ENCODE data around the gene SLC47A2. TPM values are rescaled to one million over a fixed set of nuclear protein-coding genes. Genes with fewer than 3 reads are reported as not detected.

SLC47A2 gene
- total RNA-seq, 1 experiment from 2014 or later, result 62.1 TPM

DNA sequence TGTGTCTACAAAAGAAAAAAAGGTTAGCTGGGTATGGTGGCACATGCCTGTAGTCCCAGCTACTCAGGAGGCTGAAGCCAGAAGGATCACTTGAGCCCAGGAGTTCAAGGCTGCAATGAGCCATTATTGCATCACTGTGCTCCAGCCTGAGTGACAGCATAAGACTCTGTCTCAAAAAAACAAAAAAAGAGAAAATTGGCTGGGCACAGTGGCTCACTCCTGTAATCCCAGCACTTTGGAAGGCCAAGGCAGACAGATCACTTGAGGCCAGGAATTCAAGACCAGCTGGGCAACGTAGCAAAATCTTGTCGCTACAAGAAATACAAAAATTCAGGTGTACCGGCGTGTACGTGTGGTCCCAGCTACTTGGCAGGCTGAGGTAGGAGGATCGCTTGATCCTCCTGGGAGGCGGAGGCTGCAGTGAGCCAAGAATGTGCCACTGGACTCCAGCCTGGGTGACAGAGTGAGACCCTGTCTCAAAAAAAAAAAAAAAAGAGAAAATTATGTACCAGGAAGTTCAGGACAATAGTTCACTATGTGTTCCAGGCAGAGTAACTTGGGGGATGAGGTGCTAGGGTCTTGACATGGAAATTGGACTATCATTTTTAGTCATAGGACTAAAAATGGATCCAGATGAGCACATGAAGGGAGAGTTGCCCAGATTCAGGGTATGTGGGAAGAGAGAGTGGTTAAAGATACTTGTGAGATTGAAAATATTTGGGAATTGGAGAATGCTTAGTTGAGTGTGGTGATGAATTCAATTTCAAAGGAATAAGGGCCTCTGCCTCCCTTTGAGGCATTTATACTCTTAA is 56.8 kb downstream of the SLC47A2 start:
- in situ Hi-C loops (cut with HindIII; ENCODE audit: low pct_unique_long_range_greater_than_20kb, low sequenced_read_pairs), result no loop called here
- no peak for DNase-seq (ENCODE audit: low read depth)

- in situ Hi-C loops (cut with HindIII; ENCODE audit: low pct_unique_long_range_greater_than_20kb, low sequenced_read_pairs), result no loop called here
- DNase-seq (ENCODE audit: low read depth), result no peak
Observed at GRCh38 chr17:19656851-19657581, 59.4 kb downstream of the SLC47A2 start.

- DNase-seq (ENCODE audit: low read depth), result no peak
- in situ Hi-C loops (cut with HindIII; ENCODE audit: low pct_unique_long_range_greater_than_20kb, low sequenced_read_pairs), result no loop called here
Observed at GRCh38 chr17:19656336-19656735, 60.0 kb downstream of the SLC47A2 start.

GRCh38 chr17:19654896-19655295 is 61.5 kb downstream of the SLC47A2 start:
- in situ Hi-C loops (cut with HindIII; ENCODE audit: low pct_unique_long_range_greater_than_20kb, low sequenced_read_pairs), result no loop called here
- DNase-seq (ENCODE audit: low read depth), result no peak

DNA sequence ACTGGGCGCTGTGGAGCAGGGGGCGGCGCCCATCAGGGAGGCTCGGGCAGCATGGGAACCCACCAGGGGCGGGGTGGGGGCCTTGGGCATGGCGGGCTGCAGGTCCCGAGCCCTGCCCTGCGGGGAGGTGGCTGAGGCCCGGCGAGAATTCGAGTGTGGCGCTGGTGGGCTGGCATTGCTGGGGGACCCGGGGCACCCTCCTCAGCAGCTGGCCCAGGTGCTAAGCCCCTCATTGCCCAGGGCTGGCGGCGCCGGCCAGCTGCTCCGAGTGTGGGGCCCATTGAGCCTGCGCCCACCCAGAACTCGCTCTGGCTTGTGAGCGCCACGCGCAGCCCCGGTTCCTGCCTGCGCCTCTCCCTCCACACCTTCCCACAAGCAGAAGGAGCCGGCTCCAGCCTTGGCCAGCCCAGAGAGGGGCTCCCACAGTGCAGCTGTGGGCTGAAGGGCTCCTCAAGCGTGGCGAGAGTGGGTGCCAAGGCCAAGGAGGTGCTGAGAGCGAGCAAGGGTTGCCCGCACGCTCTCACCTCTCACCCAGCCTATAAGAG is 62.0 kb downstream of the SLC47A2 start:
- in situ Hi-C loops (cut with HindIII; ENCODE audit: low pct_unique_long_range_greater_than_20kb, low sequenced_read_pairs), result no loop called here
- DNase-seq (ENCODE audit: low read depth), result no peak

DNA sequence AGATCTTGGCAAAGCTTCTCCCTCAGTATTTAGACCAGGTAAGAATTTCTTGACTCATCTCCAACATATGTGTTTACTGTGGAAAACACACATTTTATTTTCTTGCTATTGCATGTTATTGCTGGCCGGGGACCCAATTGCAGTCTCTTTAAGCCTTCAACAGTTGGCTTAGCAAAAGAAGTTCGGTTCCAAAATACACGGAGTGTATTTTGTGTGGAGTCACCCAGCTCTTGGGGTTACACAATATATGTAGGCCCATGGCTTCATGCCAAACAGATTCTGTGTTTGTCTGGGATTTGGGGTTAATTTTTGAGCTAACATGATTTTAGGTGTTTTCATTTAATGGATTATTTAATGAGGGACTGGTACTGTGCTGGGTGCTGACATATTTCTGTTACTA is 63.8 kb downstream of the SLC47A2 start:
- no peak for DNase-seq (ENCODE audit: low read depth)
- in situ Hi-C loops (cut with HindIII; ENCODE audit: low pct_unique_long_range_greater_than_20kb, low sequenced_read_pairs), result no loop called here

DNA sequence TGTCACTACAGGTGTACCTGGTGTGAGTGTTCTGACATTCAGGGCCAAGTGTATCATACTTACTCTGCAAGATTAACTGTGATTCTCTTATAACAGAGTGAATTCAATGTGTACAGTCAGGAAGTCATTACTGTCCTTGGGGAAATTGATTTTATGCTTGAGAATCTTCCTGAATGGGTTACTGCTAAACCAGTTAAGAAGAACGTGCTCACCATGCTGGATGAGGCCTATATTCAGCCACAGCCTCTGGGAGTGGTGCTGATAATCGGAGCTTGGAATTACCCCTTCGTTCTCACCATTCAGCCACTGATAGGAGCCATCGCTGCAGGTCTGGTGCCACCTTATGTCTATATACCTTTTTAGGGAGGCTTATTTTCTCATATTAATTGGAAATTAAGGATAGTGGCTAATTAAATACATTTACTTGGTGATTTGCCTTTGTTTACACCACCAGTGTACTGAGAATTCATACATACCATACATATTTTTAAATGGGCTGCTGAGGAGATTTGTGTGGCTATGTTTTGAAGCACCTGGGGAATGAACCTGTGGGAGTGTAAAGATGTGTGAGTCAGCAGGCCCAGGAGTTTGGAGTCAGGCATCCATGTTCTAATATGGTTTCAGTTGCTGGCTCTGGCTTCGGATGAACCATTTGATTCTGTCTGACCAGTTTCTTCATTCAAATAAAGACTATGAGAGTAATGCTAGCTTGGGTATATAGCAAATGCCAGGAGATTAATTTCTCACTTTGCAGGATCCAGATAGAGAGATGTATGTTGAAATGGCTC is 64.7 kb downstream of the SLC47A2 start:
- in situ Hi-C loops (cut with HindIII; ENCODE audit: low pct_unique_long_range_greater_than_20kb, low sequenced_read_pairs), result no loop called here
- no peak for DNase-seq (ENCODE audit: low read depth)

DNA sequence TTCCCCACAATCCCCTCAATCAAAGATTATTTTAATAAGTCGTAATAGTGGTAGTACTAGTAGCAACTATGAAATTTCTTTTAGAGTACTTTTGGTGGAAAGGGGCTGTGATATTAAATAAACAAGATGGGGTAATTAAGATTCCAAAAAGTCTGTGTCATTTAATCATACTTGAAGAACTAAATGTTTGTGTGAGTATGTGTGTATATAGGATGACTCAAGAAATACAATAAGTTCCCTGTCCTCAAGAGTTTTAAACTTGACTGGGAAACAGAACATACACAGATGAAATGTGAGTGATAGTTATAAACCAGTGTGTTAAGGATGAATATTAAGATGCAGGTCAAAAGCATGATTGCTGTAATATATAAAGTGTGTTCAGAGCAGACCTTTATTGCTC is 65.6 kb downstream of the SLC47A2 start:
- in situ Hi-C loops (cut with HindIII; ENCODE audit: low pct_unique_long_range_greater_than_20kb, low sequenced_read_pairs), result no loop called here
- DNase-seq (ENCODE audit: low read depth), result peak; percentile 5

- in situ Hi-C loops (cut with HindIII; ENCODE audit: low pct_unique_long_range_greater_than_20kb, low sequenced_read_pairs), result no loop called here
Observed at GRCh38 chr17:19649274-19649541, 67.2 kb downstream of the SLC47A2 start.

DNA sequence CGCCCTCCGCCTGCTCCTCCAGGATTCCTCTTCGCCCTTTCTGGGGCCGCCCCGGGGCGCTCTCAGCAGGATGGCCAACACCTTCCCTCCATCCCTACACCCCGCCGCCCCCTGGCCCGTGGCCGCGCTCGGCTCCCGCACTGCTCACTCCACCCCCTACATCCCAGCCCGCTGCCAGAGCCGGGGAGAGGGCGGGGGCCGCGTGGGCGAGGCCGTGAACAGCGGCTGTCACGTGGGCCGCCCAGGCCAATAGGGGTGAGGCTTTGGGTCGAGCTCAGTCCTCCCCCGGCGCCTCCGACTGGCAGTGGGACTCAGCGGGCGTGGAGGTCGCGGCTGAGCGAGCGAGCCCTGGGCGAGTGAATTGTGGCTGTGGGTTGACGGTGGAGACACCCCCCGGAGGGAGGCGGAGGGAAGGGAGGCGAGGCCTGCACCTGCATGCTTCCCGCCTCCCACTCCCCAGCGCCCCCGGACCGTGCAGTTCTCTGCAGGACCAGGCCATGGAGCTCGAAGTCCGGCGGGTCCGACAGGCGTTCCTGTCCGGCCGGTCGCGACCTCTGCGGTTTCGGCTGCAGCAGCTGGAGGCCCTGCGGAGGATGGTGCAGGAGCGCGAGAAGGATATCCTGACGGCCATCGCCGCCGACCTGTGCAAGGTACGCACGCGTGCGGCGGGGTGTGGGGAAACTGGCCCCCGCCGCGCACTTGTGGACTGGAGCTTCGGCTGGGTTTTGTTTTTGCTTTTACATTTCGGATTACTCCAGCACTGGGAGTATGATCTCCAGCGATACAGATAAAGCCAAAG is 67.7 kb downstream of the SLC47A2 start, which contains the start of gene ALDH3A2:
Gene ALDH3A2, plus strand, starts transcription at position 277 of the 799 bp plus-strand sequence. Its CDS starts 221 bp downstream, at position 498.
- peak; percentile 98 for DNase-seq (ENCODE audit: low read depth)
- in situ Hi-C loops (cut with HindIII; ENCODE audit: low pct_unique_long_range_greater_than_20kb, low sequenced_read_pairs), result no loop called here

More at GRCh38 chr17:19649274-19649541, 67.2 kb downstream of the SLC47A2 start:
- DNase-seq (ENCODE audit: low read depth), result no peak

- in situ Hi-C loops (cut with HindIII; ENCODE audit: low pct_unique_long_range_greater_than_20kb, low sequenced_read_pairs), result no loop called here
- peak; percentile 59 for DNase-seq (ENCODE audit: low read depth)
Observed at GRCh38 chr17:19647697-19648474, 68.5 kb downstream of the SLC47A2 start.

DNA sequence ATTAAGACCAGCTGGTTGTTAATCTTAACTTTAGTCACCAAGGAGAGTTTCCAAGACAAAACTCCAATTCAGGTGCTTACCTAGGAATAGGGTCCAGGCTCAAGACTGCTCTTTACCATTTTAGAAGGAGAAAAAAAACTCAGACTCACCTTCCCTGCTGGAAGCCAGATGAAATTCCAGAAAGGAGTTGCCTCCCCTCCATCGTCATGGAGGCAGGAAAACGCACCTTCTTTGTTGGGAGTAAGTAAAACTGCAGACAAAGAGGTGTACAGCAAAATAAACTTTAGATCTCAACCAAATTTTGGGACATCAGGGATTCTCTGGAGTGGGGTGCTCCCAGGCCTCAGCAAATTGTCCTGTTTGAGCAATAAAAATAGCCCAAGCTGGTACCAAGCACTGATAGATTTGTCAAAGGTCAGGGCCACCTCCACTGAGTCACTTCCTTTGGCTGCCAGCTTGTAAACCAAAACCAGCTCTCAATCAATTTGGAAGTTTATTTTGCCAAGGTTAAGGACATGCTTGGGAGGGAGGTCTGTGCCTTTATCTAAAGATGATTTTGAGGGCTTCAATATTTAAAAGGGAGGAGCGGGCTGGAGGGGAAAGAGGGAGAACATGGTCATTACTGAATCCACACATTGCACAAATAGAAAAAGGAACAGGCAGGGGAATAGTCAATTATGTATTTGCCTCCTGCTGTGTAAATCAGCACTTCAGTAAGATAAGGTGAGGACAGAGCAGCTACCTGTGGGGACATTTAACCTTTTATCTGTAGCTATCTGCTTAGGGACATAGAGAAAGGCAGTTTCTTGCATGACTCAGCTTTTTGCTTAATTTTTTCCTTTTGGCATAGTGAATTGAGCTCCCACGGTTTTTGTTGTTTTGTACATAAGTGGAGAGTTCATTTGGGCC is 69.3 kb downstream of the SLC47A2 start:
- DNase-seq (ENCODE audit: low read depth), result peak; percentile 58
- in situ Hi-C loops (cut with HindIII; ENCODE audit: low pct_unique_long_range_greater_than_20kb, low sequenced_read_pairs), result no loop called here

DNA sequence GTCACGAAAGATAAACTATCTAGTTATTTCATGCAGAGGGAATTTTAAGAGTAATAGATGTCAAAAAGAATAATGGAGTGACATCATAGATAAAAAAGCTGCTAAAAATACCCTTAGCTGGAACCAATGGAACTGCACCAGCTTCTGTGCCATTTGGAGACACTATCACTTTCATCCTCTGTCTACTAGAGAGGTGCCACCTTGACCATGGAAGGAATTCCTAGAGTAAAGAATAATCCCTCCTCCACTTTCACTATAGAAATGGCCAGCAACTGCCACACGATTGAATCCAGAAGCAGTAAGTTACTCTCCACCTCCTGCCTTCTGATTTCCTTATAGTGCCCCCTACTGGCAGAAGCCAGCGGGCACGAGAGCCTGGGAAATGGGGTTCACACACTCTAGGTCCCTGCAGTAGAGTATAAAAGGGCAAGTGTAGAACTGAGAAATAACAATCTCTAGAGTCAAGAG is 70.6 kb downstream of the SLC47A2 start:
- in situ Hi-C loops (cut with HindIII; ENCODE audit: low pct_unique_long_range_greater_than_20kb, low sequenced_read_pairs), result no loop called here
- DNase-seq (ENCODE audit: low read depth), result peak; percentile 61

DNA sequence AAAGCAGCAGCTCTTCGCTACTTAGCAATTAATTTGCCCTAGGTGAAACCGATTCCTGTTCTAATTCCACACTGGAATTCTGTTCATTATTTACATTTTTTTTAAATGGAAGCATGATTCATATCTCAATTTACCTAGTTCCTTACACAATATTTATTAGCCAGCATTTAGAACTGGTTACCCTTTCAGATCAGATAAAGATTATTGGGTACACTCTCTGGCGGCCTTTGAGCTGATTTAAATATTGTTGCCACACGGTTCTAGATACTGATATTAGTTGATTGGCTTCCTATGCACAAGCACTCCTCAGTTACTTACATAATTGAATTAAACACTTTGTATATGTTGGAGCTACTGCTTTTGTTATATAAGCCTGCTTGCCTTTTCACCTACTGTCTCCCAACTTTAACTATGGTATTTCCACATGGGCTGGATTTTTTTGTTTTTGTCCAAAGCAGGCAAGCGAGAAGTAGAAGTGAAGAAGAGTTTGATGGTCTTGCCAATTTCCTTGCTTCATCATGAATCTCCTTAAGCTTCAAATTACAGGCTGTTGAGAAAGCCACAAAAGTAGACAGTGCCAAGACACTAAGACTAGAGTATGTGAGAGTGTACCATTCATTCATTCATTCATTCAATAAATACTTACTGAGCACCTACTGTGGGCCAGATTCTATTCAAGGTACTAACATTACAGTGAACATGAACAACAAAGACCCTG is 71.7 kb downstream of the SLC47A2 start:
- in situ Hi-C loops (cut with HindIII; ENCODE audit: low pct_unique_long_range_greater_than_20kb, low sequenced_read_pairs), result no loop called here

DNA sequence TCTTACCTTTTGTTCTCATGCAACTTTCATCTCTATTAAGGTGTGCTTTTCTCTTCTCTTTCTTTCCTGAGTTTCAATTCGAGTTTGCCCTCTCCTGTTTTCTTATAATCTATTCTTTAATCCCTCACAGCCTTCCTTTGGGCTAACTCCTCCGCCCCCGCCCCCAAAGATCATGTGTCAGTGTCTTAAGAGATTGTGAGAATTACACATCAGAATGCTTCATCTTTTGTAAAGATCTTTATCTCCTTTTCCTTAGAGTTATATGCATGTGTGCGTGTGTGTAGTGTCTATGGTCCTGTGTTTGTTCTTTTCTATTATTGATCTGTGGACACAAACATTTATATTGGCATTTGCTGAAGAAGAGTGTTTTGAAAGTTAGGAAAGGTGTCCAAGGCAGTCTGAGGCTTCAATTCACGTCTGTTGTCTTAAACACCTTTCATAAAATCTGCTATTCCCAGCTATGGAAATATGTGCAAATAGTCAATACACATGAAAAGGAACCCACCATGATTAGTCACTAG is 74.0 kb downstream of the SLC47A2 start:
- DNase-seq (ENCODE audit: low read depth), result no peak
- in situ Hi-C loops (cut with HindIII; ENCODE audit: low pct_unique_long_range_greater_than_20kb, low sequenced_read_pairs), result no loop called here

More for the DNA sequence above, 71.7 kb downstream of the SLC47A2 start:
- DNase-seq (ENCODE audit: low read depth), result no peak

All from Caki2 (cell line).